HepG2 (cell line): ENCODE data around the gene HOXA11. TPM values are rescaled to one million over a fixed set of nuclear protein-coding genes. Genes with fewer than 3 reads are reported as not detected.
A peak's percentile ranks its signal among the peaks of the same experiment; 100 is the strongest.

Experiments
- HCFC1 ChIP-seq: fragments of 150-350 bp; IDR thresholded peaks from 2 replicates; pipeline ENCODE4 v1.6.1; 2014; ENCODE audit warnings: low read depth, low read length
- MXD4 ChIP-seq: IDR thresholded peaks from 2 replicates; pipeline ENCODE4 v1.6.1; 2016; ENCODE audit warnings: mild to moderate bottlenecking, missing biosample characterization, missing genetic modification reagents
- NKX3-1 ChIP-seq: sonication (generic); formaldehyde crosslinking; IDR thresholded peaks from 2 replicates; pipeline ENCODE4 v1.5.0; 2020; ENCODE audit warnings: missing genetic modification reagents
- PRPF4 ChIP-seq: fragments of 200-400 bp; formaldehyde crosslinking; IDR thresholded peaks from 2 replicates; pipeline ENCODE4 v1.6.1; 2016; ENCODE audit warnings: low read length, low read depth; ENCODE audit not compliant: poor library complexity, severe bottlenecking
- ZBTB38 ChIP-seq: sonication (generic); formaldehyde crosslinking; IDR thresholded peaks from 2 replicates; pipeline ENCODE4 v1.5.1; 2020; ENCODE audit warnings: mild to moderate bottlenecking, missing genetic modification reagents
- ZNF543 ChIP-seq: sonication (generic); formaldehyde crosslinking; IDR thresholded peaks from 2 replicates; pipeline ENCODE4 v1.4.0; 2020; ENCODE audit warnings: mild to moderate bottlenecking, missing genetic modification reagents
- ZNF580 ChIP-seq: IDR thresholded peaks from 2 replicates; pipeline ENCODE4 v1.6.1; 2016; ENCODE audit warnings: low read depth, borderline replicate concordance
- ZNF768 ChIP-seq: sonication (generic); formaldehyde crosslinking; IDR thresholded peaks from 2 replicates; pipeline ENCODE4 v1.4.0; 2020; ENCODE audit warnings: missing genetic modification reagents
- microRNA counts: library from miRNA; unstranded; fragments of <30 nt; microRNA quantifications from one replicate; lab custom pipeline; 2015
- microRNA-seq: library from miRNA; unstranded; fragments of <30 nt; microRNA quantifications from one replicate; pipeline ENCODE4, GENCODE V29; 2020
- polyA plus RNA-seq, 8 experiments: library from polyadenylated mRNA; depleted of rRNA in 3 of 8; stranded (reverse) in 7 of 8; unstranded in 1 of 8; fragments of >200 nt; fragmentation: Illumina TruSeq in 4 of 8; extraction: Trizol in 4 of 8; gene quantifications; 2 replicates each; pipeline versions ENCODE4 v1.2.1 to v1.2.3, GENCODE V29; 2011 to 2016; ENCODE audit warnings: low read depth in 4 of 8, missing spikeins in 1 of 8, mixed read lengths in 1 of 8; ENCODE audit not compliant: insufficient read depth in 1 of 8
- small RNA-seq, 3 experiments: library from RNA; depleted of rRNA; stranded (forward); fragments of <200 nt; gene quantifications; one replicate each; pipeline ENCODE3, GENCODE V24; 2012; ENCODE audit warnings: low read depth in 2 of 3, low replicate concordance in 1 of 3; ENCODE audit not compliant: insufficient read length in 3 of 3, insufficient read depth in 2 of 3
- total RNA-seq, 5 experiments: library from RNA; depleted of rRNA; stranded (reverse); fragments of >200 nt; fragmentation: Illumina TruSeq; extraction: Trizol; gene quantifications; 2 replicates each; pipeline ENCODE4 v1.2.3, GENCODE V29; 2016; ENCODE audit warnings: low read depth in 1 of 5

The HOXA11 gene
- total and polyA plus RNA-seq, 2 of the 13 experiments (the other 11 are each of a cell fraction or from before 2014, with no cell fraction given), result not detected

- TF ChIP-seq MXD4 (CRISPR knock-in tag), result no peak
- TF ChIP-seq HCFC1, result no peak
- TF ChIP-seq ZNF768 (CRISPR knock-in tag), result no peak
- TF ChIP-seq ZBTB38 (CRISPR knock-in tag), result peak; percentile 17; the same call in 1 of the 2 replicates
- TF ChIP-seq ZNF543 (CRISPR knock-in tag), result no peak
- TF ChIP-seq ZNF580 (CRISPR knock-in tag), result no peak
- TF ChIP-seq NKX3-1 (CRISPR knock-in tag), result no peak
- peak; percentile 87 for TF ChIP-seq PRPF4
These were observed 53.6 kb downstream of the HOXA11 start (continued) for GRCh38 chr7:27131390-27131819.

MicroRNA genes within 50 kb of the gene (microRNA counts, 767-probe panel; counts per million panel counts)
- microRNA hsa-miR-196b-5p (lab: Ali Mortazavi, UCI), result not detected

Small RNA genes within 50 kb of the gene (microRNA-seq; reads per million reads assigned to microRNA genes)
- 32.7 reads per million, percentile 62 among the genes with 10 or more reads in this experiment for gene MIR196B

Small RNA genes within 50 kb of the gene (small RNA-seq; reads per million reads assigned to genes)
- gene AC004080.5 (0 reads per million in 3 experiments), gene RF02140 (0 reads per million in 3 experiments), gene RF02141 (0 reads per million in 3 experiments)

Other genes starting within 250 kb of the HOXA11 start
- gene HOXA1, start 89.2 kb downstream of the HOXA11 start, total RNA-seq (2016; rRNA removed; fragmentation: Illumina TruSeq; extraction: Trizol), result 0.20 TPM in 1 of 2 replicates, not detected in the other
- 0.18 and 0.31 TPM in 2 replicates for gene HOXA1, start 89.2 kb downstream of the HOXA11 start, polyA plus RNA-seq (2011; rRNA removed)
- 0.22 TPM in 1 of 2 replicates, not detected in the other for gene HOXA2, start 82.5 kb downstream of the HOXA11 start, total RNA-seq (2016; rRNA removed; fragmentation: Illumina TruSeq; extraction: Trizol)
- gene HOXA2, start 82.5 kb downstream of the HOXA11 start, polyA plus RNA-seq (2011; rRNA removed), result 0.20 and 0.29 TPM in 2 replicates
- gene HOXA4, start 54.5 kb downstream of the HOXA11 start, total RNA-seq (2016; rRNA removed; fragmentation: Illumina TruSeq; extraction: Trizol), result 1.8 and 2.4 TPM in 2 replicates
- gene HOXA4, start 54.5 kb downstream of the HOXA11 start, polyA plus RNA-seq (2011; rRNA removed), result 4.3 and 5.4 TPM in 2 replicates
- 3.2 and 3.9 TPM in 2 replicates for gene HOXA5, start 41.6 kb downstream of the HOXA11 start, total RNA-seq (2016; rRNA removed; fragmentation: Illumina TruSeq; extraction: Trizol)
- gene HOXA5, start 41.6 kb downstream of the HOXA11 start, polyA plus RNA-seq (2011; rRNA removed), result 3.6 and 4.0 TPM in 2 replicates
- 0.95 and 1.3 TPM in 2 replicates for gene HOXA6, start 37.5 kb downstream of the HOXA11 start, total RNA-seq (2016; rRNA removed; fragmentation: Illumina TruSeq; extraction: Trizol)
- gene HOXA6, start 37.5 kb downstream of the HOXA11 start, polyA plus RNA-seq (2011; rRNA removed), result 0.68 and 1.5 TPM in 2 replicates
- gene HOXA3, start 32.6 kb downstream of the HOXA11 start, total RNA-seq (2016; rRNA removed; fragmentation: Illumina TruSeq; extraction: Trizol), result 2.1 and 2.9 TPM in 2 replicates
- 4.3 and 4.6 TPM in 2 replicates for gene HOXA3, start 32.6 kb downstream of the HOXA11 start, polyA plus RNA-seq (2011; rRNA removed)
- gene HOXA7, start 28.6 kb downstream of the HOXA11 start, total RNA-seq (2016; rRNA removed; fragmentation: Illumina TruSeq; extraction: Trizol), result not detected in 2 replicates
- 0.05 and 0.10 TPM in 2 replicates for gene HOXA7, start 28.6 kb downstream of the HOXA11 start, polyA plus RNA-seq (2011; rRNA removed)
- not detected in 2 replicates for gene HOXA9, start 19.7 kb downstream of the HOXA11 start, total RNA-seq (2016; rRNA removed; fragmentation: Illumina TruSeq; extraction: Trizol)
- gene HOXA9, start 19.7 kb downstream of the HOXA11 start, polyA plus RNA-seq (2011; rRNA removed), result not detected in 2 replicates
- not detected in 2 replicates for gene HOXA10, start 10.9 kb downstream of the HOXA11 start, total RNA-seq (2016; rRNA removed; fragmentation: Illumina TruSeq; extraction: Trizol)
- gene HOXA10, start 10.9 kb downstream of the HOXA11 start, polyA plus RNA-seq (2011; rRNA removed), result 0.03 TPM in 1 of 2 replicates, not detected in the other
- 0.04 TPM in 2 replicates for gene HOXA13, start 14.9 kb upstream of the HOXA11 start, total RNA-seq (2016; rRNA removed; fragmentation: Illumina TruSeq; extraction: Trizol)
- 0.01 TPM in 1 of 2 replicates, not detected in the other for gene HOXA13, start 14.9 kb upstream of the HOXA11 start, polyA plus RNA-seq (2011; rRNA removed)
- not detected in 2 replicates for gene EVX1, start 57.6 kb upstream of the HOXA11 start, total RNA-seq (2016; rRNA removed; fragmentation: Illumina TruSeq; extraction: Trizol)
- not detected in 2 replicates for gene EVX1, start 57.6 kb upstream of the HOXA11 start, polyA plus RNA-seq (2011; rRNA removed)